HepG2 (cell line): ENCODE data around the gene PCSK6. TPM values are rescaled to one million over a fixed set of nuclear protein-coding genes. Genes with fewer than 3 reads are reported as not detected.

Source experiments
- ATAC-seq: fragments of 200-7000 bp; cut with Tn5 transposase; 3 replicates; pipeline ENCODE4 v1.9.1; 2020; ENCODE audit warnings: mild to moderate bottlenecking, moderate library complexity
- BruUV-seq: library from RNA; stranded (reverse); fragments of 400-500 nt; replicated peaks from 2 replicates; lab custom pipeline; 2021; lab: Mats Ljungman, UMichigan
- CTCF ChIA-PET: fragments of 300-600 bp; formaldehyde crosslinking; extraction: SDS; loops from one replicate; lab custom pipeline; 2021; ENCODE audit warnings: low total read pairs, inconsistent platforms, low intra/inter-chr PET ratio; lab: Yijun Ruan, JAX
- POLR2A ChIA-PET: fragments of 350-600 bp; sonication (Branson Sonifier 250); formaldehyde crosslinking; loops from one replicate; lab custom pipeline; 2020; ENCODE audit warnings: antibody characterized with exemption, inconsistent platforms; lab: Yijun Ruan, JAX
- DNase-seq: peaks from one replicate; pipeline ENCODE4 v3.0.0-alpha.2; 2015; ENCODE audit warnings: low spot score
- FAIRE-seq: peaks from 3 replicates; lab custom pipeline; 2011; peaks lifted over from hg19 to GRCh38; lab: Jason Lieb, UNC
- H2AFZ ChIP-seq: one replicate; pipeline ENCODE4 v1.6.1; 2011; ENCODE audit warnings: low read length, inconsistent platforms
- H3K27ac ChIP-seq: fragments of 300-600 bp; 3 replicates; pipeline ENCODE4 v1.8.0; 2011; ENCODE audit warnings: mixed run types, mild to moderate bottlenecking, mixed read lengths, low read length, inconsistent platforms; ENCODE audit not compliant: insufficient read depth; ENCODE audit errors: extremely low read length
- H3K27me3 ChIP-seq, 2 experiments: fragments of 200-600 bp in 1 of 2; 2 replicates in 1 of 2; 3 replicates in 1 of 2; pipeline versions ENCODE4 v1.6.0 to v1.8.0; 2011; ENCODE audit warnings: low read length in 2 of 2, mild to moderate bottlenecking in 2 of 2, moderate library complexity in 2 of 2, inconsistent platforms in 1 of 2; ENCODE audit not compliant: insufficient read depth in 2 of 2, control insufficient read depth in 1 of 2
- H3K36me3 ChIP-seq, 2 experiments: fragments of 200-600 bp in 1 of 2; replicated peaks in 1 of 2; 2 replicates in 1 of 2; 3 replicates in 1 of 2; pipeline versions ENCODE4 v1.5.1 to v1.8.0; 2011; ENCODE audit warnings: low read length in 2 of 2, inconsistent platforms in 1 of 2; ENCODE audit not compliant: insufficient read depth in 2 of 2, control insufficient read depth in 1 of 2
- H3K4me1 ChIP-seq: 2 replicates; pipeline ENCODE4 v1.5.1; 2012; ENCODE audit warnings: low read length, inconsistent platforms; ENCODE audit not compliant: insufficient read depth
- H3K4me2 ChIP-seq: 2 replicates; pipeline ENCODE4 v1.6.0; 2011; ENCODE audit warnings: low read depth, low read length, inconsistent platforms
- H3K4me3 ChIP-seq, 3 experiments: fragments of 200-600 bp in 1 of 3; sonication (generic), shearing (Covaris generic) in 1 of 3; replicated peaks in 1 of 3; 2 replicates each; pipeline ENCODE4 v1.5.1; 2011 to 2016; ENCODE audit warnings: low read length in 3 of 3, inconsistent platforms in 2 of 3, low read depth in 2 of 3, mild to moderate bottlenecking in 2 of 3, control low read depth in 1 of 3, mixed read lengths in 1 of 3; ENCODE audit not compliant: insufficient read depth in 1 of 3
- H3K79me2 ChIP-seq: one replicate; pipeline ENCODE4 v1.6.1; 2011; ENCODE audit warnings: low read length, inconsistent platforms; ENCODE audit not compliant: insufficient read depth
- H3K9ac ChIP-seq: 2 replicates; pipeline ENCODE4 v1.6.0; 2011; ENCODE audit warnings: mild to moderate bottlenecking, low read depth, low read length, inconsistent platforms; ENCODE audit not compliant: insufficient read depth
- H3K9me3 ChIP-seq: 2 replicates; pipeline ENCODE4 v1.5.1; 2012; ENCODE audit warnings: mild to moderate bottlenecking, low read length
- H4K20me1 ChIP-seq: 2 replicates; pipeline ENCODE4 v1.6.0; 2011; ENCODE audit warnings: inconsistent platforms, mild to moderate bottlenecking, low read length, moderate library complexity; ENCODE audit not compliant: insufficient read depth
- AGO2 ChIP-seq: fragments of 200-400 bp; formaldehyde crosslinking; optimal IDR thresholded peaks from 2 replicates; pipeline ENCODE3; 2017; ENCODE audit warnings: mild to moderate bottlenecking, low read depth, low read length, moderate library complexity
- CBX2 ChIP-seq, 2 experiments: fragments of 200-600 bp in 1 of 2; sonication (generic); formaldehyde crosslinking in 1 of 2; IDR thresholded peaks; 2 replicates each; pipeline versions ENCODE4 v1.7.0 to v1.8.1; 2018 to 2022; ENCODE audit warnings: low read depth in 2 of 2, low read length in 1 of 2, mild to moderate bottlenecking in 1 of 2, missing genetic modification reagents in 1 of 2
- FOSL2 ChIP-seq: sonication (generic); formaldehyde crosslinking; IDR thresholded peaks from 2 replicates; pipeline ENCODE4 v1.4.0; 2020; ENCODE audit warnings: missing genetic modification reagents
- GABPB1 ChIP-seq: IDR thresholded peaks from 2 replicates; pipeline ENCODE4 v1.6.1; 2016; ENCODE audit warnings: mild to moderate bottlenecking, missing genetic modification reagents, moderate library complexity, missing compliant biosample characterization
- HIVEP1 ChIP-seq: sonication (generic); formaldehyde crosslinking; IDR thresholded peaks from 2 replicates; pipeline ENCODE4 v1.4.0; 2020; ENCODE audit warnings: mild to moderate bottlenecking, missing genetic modification reagents
- HNF4A ChIP-seq: sonication (generic); formaldehyde crosslinking; IDR thresholded peaks from 2 replicates; pipeline ENCODE4 v1.4.0; 2020; ENCODE audit warnings: missing genetic modification reagents
- HNRNPL ChIP-seq: fragments of 200-400 bp; formaldehyde crosslinking; IDR thresholded peaks from 2 replicates; pipeline ENCODE4 v1.6.1; 2017; ENCODE audit warnings: mild to moderate bottlenecking, low read depth, low read length
- HOXA3 ChIP-seq: sonication (generic); formaldehyde crosslinking; IDR thresholded peaks from 2 replicates; pipeline ENCODE4 v1.5.0; 2020; ENCODE audit warnings: missing genetic modification reagents
- KLF13 ChIP-seq: sonication (generic); formaldehyde crosslinking; IDR thresholded peaks from 2 replicates; pipeline ENCODE4 v1.4.0; 2020; ENCODE audit warnings: mild to moderate bottlenecking, missing genetic modification reagents
- SMAD1 ChIP-seq: sonication (generic); formaldehyde crosslinking; IDR thresholded peaks from 2 replicates; pipeline ENCODE4 v1.4.0; 2020; ENCODE audit warnings: missing genetic modification reagents, low read depth, mild to moderate bottlenecking, borderline replicate concordance
- WGBS: methylation state at CpG from one replicate; pipeline ENCODE4 v1.1.6; 2017; ENCODE audit warnings: low lambda C conversion rate; 5-methylcytosine and 5-hydroxymethylcytosine counted together
- in situ Hi-C: cut with HindIII; loops from 2 replicates; pipeline ENCODE4 v1.10.0; 2017; ENCODE audit warnings: low pct_unique_long_range_greater_than_20kb; ENCODE audit not compliant: extremely low pct_ligation_motif_present
- intact Hi-C: fragments of 100-400 bp; cut with micrococcal nuclease; formaldehyde crosslinking; loops from one replicate; pipeline ENCODE4 v1.10.0; 2022; ENCODE audit not compliant: unreplicated experiment
- polyA plus RNA-seq, 8 experiments: library from polyadenylated mRNA; depleted of rRNA in 3 of 8; stranded (reverse) in 7 of 8; unstranded in 1 of 8; fragments of >200 nt; fragmentation: Illumina TruSeq in 4 of 8; extraction: Trizol in 4 of 8; gene quantifications; 2 replicates each; pipeline versions ENCODE4 v1.2.1 to v1.2.3, GENCODE V29; 2011 to 2016; ENCODE audit warnings: low read depth in 4 of 8, missing spikeins in 1 of 8, mixed read lengths in 1 of 8; ENCODE audit not compliant: insufficient read depth in 1 of 8
- total RNA-seq, 5 experiments: library from RNA; depleted of rRNA; stranded (reverse); fragments of >200 nt; fragmentation: Illumina TruSeq; extraction: Trizol; gene quantifications; 2 replicates each; pipeline ENCODE4 v1.2.3, GENCODE V29; 2016; ENCODE audit warnings: low read depth in 1 of 5
- TF ChIP-seq, protein P1 (sequence below): sonication (generic); formaldehyde crosslinking; IDR thresholded peaks from 2 replicates; pipeline ENCODE4 v1.4.0; 2020; ENCODE audit warnings: missing genetic modification reagents
- TF ChIP-seq, protein P2 (sequence below): sonication (generic); formaldehyde crosslinking; IDR thresholded peaks from 2 replicates; pipeline ENCODE4 v1.4.0; 2020; ENCODE audit warnings: missing genetic modification reagents
- TF ChIP-seq, protein P3 (sequence below): sonication (generic); formaldehyde crosslinking; IDR thresholded peaks from 2 replicates; pipeline ENCODE4 v1.4.0; 2020; ENCODE audit warnings: missing genetic modification reagents, borderline replicate concordance

The PCSK6 gene
- total and polyA plus RNA-seq, 2 of the 13 experiments (the other 11 are each of a cell fraction or from before 2014, with no cell fraction given): 56.5 to 155 TPM

DNA sequence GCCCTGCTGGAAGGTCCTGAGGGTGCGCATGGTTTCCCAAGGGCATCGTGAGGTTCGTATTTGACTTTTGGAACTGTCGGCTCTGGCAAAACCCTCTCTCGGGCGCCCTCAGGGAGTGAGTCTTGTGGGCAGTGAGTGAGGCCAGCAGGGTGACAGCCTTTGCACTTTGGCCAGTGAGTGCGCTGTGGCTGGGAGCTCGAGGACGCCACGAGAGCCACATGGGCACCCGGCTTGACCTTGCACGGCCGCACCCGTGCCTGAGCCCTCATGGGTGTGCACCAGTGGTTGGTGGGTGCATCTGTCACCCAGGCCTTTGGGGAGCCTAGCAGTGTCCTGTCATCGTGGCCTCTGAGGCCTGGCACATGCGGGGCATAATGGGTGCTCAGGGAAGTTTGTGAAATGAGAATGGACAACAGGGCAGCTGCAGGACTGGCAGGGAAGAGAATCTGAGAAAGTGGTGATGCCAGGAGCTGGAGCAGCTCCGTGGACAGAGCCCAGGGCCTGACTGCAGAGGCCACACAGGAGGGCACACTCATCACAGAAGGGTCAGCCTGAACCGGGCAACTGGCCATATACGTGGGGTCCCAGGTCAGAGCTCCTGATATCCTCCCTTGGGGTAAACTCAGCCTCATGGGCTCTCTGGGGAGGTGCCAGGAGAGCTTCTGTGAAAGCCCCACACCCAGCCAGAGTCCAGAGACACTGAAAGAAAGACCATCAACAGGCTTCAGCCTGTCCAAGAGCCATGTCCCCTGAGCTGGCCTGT, 164.1 kb downstream of the PCSK6 start:
- Histone ChIP-seq H3K4me2 (no peak overlapping the region), H3K79me2 (no peaks in the 10 kb centered on the region), H3K9ac (peak overlapping the region; percentile 12; the same call in 1 of the 2 replicates), H3K4me3 (peak overlapping the region in 1 of 3 experiments; percentile 5; a peak in 1 of 6 replicates), H4K20me1 (no peaks in the 10 kb centered on the region), H3K4me1 (peaks cover 26% of the 10 kb centered on the region), H3K36me3 (peaks cover 24 to 79% of the 10 kb centered on the region in 2 experiments), H2AFZ (no peak overlapping the region), H3K27ac (peak overlapping the region; percentile 62), H3K27me3 (no peaks in the 10 kb centered on the region), H3K9me3 (no peaks in the 10 kb centered on the region)
- BruUV-seq: no TSS peak
- in situ Hi-C loops: no loop called here
- no peak for DNase-seq
- TF ChIP-seq FOSL2 (CRISPR knock-in tag): no peak
- TF ChIP-seq KLF13 (CRISPR knock-in tag): no peak
- TF ChIP-seq, protein P1, sequence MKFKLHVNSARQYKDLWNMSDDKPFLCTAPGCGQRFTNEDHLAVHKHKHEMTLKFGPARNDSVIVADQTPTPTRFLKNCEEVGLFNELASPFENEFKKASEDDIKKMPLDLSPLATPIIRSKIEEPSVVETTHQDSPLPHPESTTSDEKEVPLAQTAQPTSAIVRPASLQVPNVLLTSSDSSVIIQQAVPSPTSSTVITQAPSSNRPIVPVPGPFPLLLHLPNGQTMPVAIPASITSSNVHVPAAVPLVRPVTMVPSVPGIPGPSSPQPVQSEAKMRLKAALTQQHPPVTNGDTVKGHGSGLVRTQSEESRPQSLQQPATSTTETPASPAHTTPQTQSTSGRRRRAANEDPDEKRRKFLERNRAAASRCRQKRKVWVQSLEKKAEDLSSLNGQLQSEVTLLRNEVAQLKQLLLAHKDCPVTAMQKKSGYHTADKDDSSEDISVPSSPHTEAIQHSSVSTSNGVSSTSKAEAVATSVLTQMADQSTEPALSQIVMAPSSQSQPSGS (CRISPR knock-in tag): no peak
- TF ChIP-seq HNF4A (CRISPR knock-in tag): peak; percentile 33; the same call in 1 of the 2 replicates
- TF ChIP-seq HOXA3 (CRISPR knock-in tag): peak; percentile 30; the same call in 1 of the 2 replicates
- peak; percentile 72 for TF ChIP-seq AGO2
- no peak for TF ChIP-seq CBX2 (IDR thresholded peaks at IDR 0.05; ENCODE audit: low read depth, low read length)
- no peak for TF ChIP-seq CBX2 (CRISPR knock-in tag; IDR thresholded peaks at IDR 0.05; ENCODE audit: low read depth)
- TF ChIP-seq SMAD1 (CRISPR knock-in tag): no peak
- TF ChIP-seq GABPB1 (CRISPR knock-in tag): 0 out of 2 replicates have a peak, but pooled peaks have one; percentile 8
- TF ChIP-seq, protein P2, sequence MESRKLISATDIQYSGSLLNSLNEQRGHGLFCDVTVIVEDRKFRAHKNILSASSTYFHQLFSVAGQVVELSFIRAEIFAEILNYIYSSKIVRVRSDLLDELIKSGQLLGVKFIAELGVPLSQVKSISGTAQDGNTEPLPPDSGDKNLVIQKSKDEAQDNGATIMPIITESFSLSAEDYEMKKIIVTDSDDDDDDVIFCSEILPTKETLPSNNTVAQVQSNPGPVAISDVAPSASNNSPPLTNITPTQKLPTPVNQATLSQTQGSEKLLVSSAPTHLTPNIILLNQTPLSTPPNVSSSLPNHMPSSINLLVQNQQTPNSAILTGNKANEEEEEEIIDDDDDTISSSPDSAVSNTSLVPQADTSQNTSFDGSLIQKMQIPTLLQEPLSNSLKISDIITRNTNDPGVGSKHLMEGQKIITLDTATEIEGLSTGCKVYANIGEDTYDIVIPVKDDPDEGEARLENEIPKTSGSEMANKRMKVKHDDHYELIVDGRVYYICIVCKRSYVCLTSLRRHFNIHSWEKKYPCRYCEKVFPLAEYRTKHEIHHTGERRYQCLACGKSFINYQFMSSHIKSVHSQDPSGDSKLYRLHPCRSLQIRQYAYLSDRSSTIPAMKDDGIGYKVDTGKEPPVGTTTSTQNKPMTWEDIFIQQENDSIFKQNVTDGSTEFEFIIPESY: peak; percentile 48
- TF ChIP-seq HNRNPL: 0 out of 2 replicates have a peak, but pooled peaks have one; percentile 33
- TF ChIP-seq, protein P3, sequence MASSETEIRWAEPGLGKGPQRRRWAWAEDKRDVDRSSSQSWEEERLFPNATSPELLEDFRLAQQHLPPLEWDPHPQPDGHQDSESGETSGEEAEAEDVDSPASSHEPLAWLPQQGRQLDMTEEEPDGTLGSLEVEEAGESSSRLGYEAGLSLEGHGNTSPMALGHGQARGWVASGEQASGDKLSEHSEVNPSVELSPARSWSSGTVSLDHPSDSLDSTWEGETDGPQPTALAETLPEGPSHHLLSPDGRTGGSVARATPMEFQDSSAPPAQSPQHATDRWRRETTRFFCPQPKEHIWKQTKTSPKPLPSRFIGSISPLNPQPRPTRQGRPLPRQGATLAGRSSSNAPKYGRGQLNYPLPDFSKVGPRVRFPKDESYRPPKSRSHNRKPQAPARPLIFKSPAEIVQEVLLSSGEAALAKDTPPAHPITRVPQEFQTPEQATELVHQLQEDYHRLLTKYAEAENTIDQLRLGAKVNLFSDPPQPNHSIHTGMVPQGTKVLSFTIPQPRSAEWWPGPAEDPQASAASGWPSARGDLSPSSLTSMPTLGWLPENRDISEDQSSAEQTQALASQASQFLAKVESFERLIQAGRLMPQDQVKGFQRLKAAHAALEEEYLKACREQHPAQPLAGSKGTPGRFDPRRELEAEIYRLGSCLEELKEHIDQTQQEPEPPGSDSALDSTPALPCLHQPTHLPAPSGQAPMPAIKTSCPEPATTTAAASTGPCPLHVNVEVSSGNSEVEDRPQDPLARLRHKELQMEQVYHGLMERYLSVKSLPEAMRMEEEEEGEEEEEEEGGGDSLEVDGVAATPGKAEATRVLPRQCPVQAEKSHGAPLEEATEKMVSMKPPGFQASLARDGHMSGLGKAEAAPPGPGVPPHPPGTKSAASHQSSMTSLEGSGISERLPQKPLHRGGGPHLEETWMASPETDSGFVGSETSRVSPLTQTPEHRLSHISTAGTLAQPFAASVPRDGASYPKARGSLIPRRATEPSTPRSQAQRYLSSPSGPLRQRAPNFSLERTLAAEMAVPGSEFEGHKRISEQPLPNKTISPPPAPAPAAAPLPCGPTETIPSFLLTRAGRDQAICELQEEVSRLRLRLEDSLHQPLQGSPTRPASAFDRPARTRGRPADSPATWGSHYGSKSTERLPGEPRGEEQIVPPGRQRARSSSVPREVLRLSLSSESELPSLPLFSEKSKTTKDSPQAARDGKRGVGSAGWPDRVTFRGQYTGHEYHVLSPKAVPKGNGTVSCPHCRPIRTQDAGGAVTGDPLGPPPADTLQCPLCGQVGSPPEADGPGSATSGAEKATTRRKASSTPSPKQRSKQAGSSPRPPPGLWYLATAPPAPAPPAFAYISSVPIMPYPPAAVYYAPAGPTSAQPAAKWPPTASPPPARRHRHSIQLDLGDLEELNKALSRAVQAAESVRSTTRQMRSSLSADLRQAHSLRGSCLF (CRISPR knock-in tag): no peak
- peak; percentile 17; the same call in 1 of the 2 replicates for TF ChIP-seq HIVEP1 (CRISPR knock-in tag)
- ATAC-seq: peak; percentile 15
- WGBS: 88% methylated on average over 7 of the region's 19 CpGs
- POLR2A ChIA-PET: no interaction called here
- CTCF ChIA-PET: no interaction called here
- intact Hi-C loops: no loop called here
- FAIRE-seq: no peak
